ENCODE measurements around the gene PLCXD1.
"Not testable (repeated sequence)": the region's sequence is repeated elsewhere in the genome, so short reads cannot be mapped to it uniquely, and the experiment has no call there.

The PLCXD1 gene

DNA sequence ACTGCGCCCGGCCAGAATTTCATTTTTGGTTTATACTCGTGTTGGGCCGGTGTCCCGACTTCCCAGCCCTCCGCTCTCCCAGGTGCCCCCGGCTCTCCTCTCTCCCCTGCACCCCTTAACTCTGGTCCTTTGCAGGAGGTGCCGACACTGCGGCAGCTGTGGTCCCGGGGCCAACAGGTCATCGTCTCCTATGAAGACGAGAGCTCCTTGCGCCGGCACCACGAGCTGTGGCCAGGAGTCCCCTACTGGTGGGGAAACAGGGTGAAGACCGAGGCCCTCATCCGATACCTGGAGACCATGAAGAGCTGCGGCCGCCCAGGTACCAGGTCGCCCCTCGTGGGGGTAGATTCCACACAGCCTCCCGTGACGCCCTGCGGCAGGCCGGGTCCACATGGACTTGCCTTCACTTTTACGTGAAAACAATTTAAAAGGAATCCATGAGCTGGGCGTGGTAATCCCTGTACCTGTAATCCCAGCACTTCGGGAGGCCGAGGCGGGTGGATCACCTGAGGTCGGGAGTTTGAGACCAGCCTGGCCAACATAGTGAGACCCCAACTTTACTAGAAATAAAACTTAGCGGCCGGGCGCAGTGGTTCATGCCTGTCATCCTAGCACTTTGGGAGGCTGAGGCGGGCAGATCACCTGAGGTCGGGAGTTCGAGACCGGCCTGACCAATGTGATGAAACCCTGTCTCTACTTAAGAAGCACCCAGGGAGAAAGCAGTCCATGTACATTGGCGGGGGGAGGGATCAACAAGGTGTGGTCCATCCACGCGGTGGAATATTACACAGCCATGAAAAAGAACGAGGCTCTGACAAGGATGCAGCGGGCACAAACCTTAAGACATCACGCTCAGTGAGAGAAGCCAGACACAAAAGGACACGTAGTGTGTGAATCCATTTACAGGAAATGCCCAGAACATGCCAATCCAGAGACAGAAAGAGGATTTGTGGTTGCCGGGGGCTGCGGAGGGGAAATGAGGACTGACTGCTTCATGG lies 12.0 kb downstream of the PLCXD1 start:
- no peak for DNase-seq

- no peak for DNase-seq
These were observed 14.0 kb downstream of the PLCXD1 start for GRCh38 chrX:295136-295535.

GRCh38 chrX:298993-299392 lies 17.8 kb downstream of the PLCXD1 start:
- no peak for DNase-seq

DNA sequence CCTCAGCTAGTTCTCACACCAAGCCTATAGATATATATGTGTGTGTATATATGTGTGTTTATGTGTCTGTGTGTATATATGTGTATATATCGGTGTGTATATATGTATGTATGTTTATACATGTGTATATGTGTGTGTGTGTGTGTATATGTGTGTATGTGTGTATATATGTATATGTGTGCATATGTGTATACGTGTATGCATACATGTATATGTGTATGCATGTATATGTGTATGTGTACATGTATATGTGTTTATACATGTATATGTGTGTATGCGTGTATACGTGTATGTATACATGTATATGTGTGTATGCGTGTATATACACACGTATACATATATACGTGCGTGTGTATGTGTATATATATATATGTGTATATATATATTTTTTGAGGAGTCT lies 19.2 kb downstream of the PLCXD1 start:
- DNase-seq = no peak

DNA sequence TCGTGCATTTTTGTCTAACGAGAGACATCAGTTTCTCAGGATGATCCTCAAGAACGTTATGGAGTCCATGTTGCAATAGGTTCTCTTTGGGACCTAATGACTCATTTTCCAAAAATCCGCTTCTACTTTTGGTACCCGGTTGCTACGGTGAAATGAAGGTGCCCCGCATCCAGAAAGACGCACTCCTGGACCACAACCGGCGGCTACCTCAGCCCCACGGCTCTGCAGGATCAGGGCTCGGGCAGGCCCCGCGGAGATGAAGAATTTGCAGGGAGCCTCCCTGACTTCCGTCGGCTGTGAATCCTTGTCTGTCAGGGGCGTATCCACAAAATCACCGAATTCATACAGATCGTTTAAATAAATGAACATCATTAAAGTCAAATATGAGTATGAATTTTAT lies 21.8 kb downstream of the PLCXD1 start:
- no peak for DNase-seq

DNA sequence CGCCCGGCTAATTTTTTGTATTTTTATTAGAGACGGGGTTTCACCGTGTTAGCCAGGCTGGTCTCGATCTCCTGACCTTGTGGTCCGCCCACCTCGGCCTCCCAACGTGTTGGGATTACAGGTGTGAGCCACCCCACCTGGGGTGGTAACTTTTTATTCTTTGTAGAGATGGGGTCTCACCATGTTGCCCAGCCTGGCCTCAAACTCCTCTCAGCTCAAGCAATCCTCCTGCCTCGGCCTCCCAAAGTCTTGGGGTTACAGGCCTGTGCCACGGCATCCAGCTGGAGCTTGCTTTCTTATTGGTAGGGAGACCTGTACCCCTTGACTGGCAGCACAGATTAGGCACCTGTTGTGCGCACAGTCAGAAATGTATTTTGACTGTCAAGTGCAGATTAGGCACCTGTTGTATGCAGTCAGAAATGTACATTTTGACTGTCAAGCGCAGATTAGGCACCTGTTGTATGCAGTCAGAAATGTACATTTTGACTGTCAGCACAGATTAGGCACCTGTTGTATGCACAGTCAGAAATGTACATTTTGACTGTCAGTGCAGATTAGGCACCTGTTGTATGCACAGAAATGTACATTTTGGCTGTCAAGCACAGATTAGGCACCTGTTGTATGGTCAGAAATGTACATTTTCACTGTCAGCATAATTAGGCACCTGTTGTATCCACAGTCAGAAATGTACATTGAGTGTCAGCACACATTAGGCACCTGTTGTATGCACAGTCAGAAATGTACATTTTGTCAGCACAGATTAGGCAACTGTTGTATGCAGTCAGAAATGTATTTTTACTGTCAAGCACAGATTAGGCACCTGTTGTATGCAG lies 24.8 kb downstream of the PLCXD1 start:
- not testable (repeated sequence) for DNase-seq

DNA sequence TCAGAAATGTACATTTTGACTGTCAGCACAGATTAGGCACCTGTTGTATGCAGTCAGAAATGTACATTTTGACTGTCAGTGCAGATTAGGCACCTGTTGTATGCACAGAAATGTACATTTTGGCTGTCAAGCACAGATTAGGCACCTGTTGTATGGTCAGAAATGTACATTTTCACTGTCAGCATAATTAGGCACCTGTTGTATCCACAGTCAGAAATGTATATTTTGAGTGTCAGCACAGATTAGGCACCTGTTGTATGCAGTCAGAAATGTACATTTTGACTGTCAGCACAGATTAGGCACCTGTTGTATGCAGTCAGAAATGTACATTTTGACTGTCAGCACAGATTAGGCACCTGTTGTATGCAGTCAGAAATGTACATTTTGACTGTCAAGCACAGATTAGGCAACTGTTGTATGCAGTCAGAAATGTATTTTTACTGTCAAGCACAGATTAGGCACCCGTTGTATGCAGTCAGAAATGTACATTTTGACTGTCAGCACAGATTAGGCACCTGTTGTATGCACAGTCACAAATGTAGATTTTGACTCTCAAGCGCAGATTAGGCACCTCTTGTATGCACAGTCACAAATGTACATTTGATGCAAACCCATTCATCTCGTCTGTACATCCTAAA lies 25.6 kb downstream of the PLCXD1 start:
- DNase-seq = not testable (repeated sequence)

DNA sequence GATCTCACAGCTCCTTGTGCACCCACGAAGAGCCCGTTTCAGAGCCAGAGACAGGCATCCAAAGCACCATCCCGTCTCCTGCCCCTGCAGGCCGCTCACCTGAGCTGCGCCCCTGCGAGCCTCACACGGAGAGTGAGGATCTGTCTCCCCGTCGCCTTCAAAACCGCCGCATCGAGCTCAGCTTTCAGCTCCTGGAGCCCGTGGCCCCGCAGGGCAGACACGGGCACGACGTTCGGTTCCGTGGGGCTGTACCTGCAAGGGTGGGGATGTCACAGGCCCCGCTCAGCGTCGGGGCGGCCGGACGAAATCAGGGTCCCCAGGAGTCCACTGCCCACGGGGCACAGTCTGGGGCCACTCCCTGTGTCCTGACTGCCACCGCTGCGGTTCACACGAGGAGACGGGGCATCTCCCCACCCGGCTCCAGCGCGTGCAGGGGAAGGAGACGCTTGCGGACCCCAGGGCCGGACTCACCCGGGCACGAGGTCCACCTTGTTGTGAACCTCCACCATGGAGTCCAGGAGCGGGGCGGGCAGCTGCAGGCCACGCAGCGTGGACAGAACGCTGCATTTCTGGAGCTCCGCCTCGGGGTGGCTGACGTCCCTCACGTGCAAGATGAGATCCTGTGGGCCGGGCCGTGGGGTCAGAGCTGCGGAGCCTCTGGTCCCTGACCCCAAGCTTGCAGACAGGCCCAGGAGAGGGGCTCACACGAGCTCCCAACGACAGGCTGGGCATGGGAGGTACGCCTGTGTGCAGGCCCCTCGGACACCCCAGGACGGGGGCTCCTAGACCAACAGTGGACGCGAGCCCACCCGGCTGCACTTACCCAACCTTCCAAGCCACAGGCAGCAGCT lies 26.3 kb downstream of the PLCXD1 start:
- DNase-seq = no peak

GRCh38 chrX:308821-309520 lies 27.8 kb downstream of the PLCXD1 start:
- no peak for DNase-seq

DNA sequence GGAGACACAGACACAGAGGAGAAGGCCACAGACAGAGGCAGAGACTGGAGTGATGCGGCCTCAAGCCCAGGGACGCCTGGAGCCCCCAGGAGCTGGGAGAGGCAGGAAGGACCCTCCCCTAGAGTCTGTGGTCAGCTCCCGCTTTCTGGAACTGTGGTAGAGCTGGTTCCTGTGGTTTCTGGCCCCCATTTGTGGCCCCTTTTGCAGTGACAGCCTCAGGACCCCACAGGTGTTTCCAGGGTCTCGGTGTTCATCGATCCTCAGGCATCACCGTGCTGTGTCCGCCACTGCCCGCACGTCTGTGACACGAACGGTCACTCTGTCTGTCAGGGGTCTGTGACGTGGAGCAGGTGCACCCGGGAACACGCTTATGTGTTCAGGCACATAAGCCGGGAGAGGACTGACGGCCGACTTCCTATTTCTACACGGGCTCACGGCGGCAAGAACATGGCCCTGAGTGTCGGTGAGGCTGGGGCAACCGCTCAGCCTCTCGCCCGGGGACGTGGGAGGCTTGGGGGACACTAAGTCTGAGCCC lies 29.5 kb downstream of the PLCXD1 start:
- DNase-seq = no peak

GRCh38 chrX:311156-312129 lies 30.3 kb downstream of the PLCXD1 start:
- no peak for DNase-seq

GRCh38 chrX:312621-313331 lies 31.6 kb downstream of the PLCXD1 start:
- no peak for DNase-seq

DNA sequence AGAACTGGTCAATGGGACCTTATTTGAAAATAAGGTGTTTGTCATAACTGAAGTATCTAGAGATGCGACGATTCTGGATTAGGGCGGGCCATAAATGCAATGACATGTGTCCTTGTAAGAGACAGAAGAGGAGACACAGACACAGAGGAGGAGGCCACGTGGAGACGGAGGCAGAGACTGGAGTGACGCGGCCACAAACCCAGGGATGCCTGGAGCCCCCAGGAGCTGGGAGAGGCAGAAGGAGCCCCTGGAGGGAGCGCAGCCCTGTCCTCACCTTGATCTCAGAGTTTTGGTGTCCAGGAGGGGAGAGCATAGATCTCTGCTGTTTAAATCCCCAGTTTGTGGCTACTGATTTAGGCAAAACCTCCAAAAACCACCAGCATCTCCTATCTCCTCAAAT lies 32.4 kb downstream of the PLCXD1 start:
- no peak for DNase-seq

DNA sequence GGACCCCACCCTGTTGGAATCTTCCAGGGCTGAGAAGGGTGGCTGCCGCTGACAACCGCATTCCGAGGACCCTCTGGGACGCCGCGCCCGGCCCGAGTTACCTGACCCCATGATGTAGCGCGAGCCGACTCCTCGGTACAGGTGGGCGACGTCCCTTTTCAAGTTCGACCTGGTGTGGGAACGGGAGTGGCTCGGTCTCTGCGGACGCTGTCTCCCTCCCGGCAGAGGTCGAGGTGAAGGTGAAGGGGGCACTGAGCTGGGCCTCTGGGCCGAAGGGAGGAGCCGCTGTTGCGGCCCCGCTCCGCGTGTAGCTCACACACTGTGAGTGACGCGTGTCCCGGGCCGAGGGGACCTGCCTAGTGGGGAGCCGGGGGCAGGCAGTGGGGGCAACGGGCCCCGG lies 32.9 kb downstream of the PLCXD1 start:
- DNase-seq = no peak

DNA sequence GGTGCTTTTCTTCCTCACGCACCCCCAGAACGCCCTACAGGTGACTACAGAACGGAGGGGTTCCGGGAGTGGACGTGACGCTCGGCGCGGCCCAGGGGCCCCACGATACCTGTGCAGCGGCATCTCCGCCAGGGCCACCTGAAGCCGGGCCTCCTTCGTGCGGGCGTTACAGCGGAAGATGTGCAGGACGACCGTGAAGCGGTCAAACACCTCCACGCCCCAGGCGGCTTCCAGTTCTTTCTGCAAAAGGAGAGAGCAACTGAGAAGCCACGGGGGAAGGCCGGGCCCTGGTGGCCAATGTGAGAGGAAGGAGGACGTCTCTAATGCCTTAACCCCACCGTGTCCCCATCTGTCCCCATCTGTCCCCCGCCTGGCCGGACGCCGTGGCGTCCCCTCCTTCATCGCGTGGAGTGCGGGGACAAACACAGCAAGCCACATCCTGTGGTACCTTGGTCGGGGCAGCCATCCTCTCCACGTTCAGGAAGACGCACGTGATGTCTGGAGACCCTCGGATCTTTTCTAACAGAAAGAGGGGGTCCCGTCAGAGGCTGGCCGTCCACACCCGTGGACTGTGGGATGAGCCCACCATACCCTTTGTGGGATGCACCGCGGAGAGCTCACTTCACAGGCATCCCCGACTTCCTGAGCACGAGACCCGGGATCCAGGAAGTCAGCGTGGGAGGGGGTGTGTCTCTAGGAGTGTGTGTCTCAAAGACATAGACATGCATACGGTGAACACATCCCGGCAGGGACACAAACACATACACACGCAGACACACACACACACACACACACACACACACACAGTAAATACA lies 33.8 kb downstream of the PLCXD1 start:
- no peak for DNase-seq

DNA sequence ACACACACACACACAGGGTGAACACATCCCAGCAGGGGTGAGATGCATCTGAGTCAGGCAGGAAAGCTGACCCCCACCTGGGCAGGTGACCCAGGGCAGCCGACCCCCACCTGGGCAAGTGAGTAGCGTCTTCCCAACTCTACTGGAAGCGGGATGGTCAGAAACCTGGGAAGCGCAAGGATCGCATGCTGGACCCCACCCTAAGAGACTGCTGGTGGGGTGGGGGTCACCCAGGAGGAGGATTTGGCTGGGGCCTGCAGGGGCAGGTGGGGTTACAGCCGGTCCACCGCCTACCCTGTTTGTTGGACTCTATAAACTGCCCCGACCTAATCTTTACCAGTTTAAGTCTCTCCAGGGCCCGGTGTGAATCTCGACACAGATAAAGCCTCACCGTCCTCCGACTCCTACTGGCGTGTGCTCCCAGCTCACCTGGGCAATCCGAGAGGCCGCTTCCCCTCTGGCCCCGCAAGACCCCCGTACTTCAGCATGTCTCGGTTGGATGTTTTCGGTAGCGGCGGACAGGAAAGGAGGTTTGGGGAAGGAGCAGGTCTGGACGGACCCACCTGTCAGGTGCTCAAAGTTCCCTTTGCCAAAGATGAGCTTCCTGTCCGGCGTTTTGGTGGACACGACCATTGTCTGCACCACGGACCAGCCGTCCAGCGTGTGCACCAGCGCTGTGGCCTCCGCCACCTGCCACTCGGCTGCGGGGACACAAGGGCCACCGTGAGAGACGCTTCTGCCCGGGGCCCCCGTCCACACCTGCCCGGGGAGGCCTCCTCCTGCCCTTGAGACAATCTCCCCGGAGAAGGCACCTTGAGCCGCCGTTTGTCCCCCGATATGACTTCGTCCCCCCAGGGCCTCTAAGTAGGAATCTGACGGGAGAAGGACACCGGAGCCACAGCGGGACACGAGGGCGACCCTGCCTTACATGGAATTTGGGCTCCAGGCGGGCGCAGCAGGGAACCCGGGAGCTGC lies 35.5 kb downstream of the PLCXD1 start:
- DNase-seq = no peak

- peak; percentile 96 for DNase-seq
These were observed 36.4 kb downstream of the PLCXD1 start for GRCh38 chrX:317424-318067.

All from T-helper 9 cell (primary cell).